HG03097 (cell line): ENCODE data around the gene ADRM1.

ENCODE experiments used
- ATAC-seq: cut with Tn5 transposase; IDR thresholded peaks from one replicate; pipeline ENCODE4 v1.9.1; 2021; ENCODE audit not compliant: unreplicated experiment, low FRiP score

ADRM1 gene

GRCh38 chr20:62336329-62336728, 33.5 kb downstream of the ADRM1 start:
- no peak for ATAC-seq

- ATAC-seq: no peak
These were observed 34.2 kb downstream of the ADRM1 start for GRCh38 chr20:62336775-62337557.

DNA sequence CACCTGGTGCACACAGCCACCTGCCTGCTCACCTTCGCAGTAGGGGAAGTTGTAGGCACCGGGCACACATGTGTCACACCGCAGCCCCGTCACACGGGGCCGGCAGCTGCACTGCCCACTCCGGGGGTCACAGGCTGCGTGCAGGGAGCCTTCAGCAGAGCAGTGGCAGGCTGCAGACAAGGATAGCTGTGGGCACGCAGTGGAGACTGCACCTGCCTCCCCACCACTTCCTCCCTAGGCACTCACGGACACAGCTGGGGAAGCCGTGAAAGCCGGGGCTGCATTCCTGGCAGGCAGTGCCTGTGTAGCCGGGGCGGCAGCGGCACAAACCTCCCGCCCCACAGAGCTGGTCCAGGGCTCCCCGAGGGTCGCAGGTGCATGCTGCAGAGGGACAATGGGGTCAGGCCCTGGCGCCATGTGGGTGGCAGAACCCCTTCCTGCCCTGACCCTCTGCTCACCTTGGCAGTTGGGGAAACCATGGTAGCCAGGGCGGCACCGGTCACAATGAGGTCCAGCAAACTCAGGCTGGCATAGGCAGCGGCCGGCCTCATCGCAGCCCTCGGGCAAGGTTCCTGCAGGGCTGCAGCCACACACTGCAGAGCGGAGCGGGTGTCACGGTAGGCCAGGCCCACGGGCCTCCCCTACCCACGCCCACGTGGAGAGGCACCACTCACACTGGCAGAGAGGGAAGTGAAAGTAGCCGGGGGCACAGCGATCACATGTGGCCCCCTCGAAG, 34.9 kb downstream of the ADRM1 start:
- peak; percentile 43 for ATAC-seq

DNA sequence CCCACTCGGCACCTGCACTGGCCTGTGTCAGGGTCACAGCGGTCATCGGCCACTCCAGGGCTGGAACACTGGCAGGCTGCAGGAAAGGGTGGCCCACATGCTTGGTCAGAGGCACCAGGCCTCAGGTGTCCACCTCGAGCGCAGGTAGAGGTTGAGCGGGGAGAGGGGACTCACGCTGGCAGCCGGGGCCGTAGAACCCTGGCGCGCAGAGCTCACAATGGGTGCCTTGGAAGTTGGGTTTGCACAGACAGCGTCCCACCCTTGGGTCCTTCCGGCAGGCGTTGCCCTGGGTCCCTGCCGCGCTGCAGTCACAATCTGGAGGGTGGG, 35.5 kb downstream of the ADRM1 start:
- no peak for ATAC-seq

- ATAC-seq: peak; percentile 66
These were observed 36.9 kb downstream of the ADRM1 start for GRCh38 chr20:62339647-62340062.

- no peak for ATAC-seq
These were observed 40.1 kb downstream of the ADRM1 start for GRCh38 chr20:62342910-62343309.

DNA sequence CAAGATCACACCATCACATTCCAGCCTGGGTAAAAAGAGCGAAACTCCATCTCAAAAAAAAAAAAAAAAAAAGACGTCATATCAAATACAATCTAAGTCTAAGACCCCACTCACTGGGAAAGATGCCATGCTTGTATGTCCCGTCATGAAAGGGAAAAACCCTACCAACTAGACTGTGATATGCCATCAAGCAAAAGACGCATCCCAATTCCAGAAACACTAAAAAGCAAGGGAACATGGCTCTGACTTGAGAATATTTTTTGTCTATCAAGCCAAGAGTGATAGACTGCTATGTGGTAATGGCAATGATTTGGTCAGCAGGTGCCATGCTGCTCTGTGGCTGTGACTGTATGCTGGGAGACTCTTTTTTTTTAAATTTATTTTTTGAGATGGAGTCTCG, 41.3 kb downstream of the ADRM1 start:
- no peak for ATAC-seq

- no peak for ATAC-seq
These were observed 42.0 kb downstream of the ADRM1 start for GRCh38 chr20:62344782-62345181.

DNA sequence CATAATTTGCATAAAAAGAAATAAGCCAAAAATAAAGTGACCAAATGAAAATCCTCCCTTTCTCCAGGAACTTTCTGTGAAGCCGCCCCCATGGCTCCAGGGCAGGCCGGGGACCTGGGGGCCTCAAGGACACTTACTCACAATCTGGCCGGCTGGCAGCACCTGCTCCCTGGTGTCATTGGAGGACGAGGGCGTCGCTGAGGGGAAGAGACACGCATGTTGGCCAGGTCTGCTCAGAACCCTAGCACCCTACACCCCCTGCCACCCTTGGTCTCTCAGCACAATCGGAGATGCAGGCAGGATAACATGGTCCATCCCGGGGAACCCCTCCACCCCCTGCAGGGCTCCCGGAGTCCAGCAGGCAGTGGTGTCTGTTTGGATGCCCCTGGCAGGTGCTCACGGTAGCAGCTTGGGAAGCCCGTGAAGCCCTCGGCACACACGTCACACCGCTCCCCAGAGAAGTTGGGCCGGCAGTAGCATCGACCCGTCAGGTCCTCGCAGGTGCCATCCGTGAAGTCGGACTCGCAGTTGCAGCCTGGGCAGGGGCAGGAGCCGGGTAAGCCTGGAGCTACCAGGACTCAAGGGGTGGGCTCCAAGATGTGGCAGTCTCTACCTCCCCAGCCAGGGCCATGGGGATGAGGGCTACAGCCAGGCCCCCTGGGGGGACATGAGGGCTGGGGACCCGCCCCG, 43.0 kb downstream of the ADRM1 start:
- ATAC-seq: no peak

GRCh38 chr20:62346398-62347150, 43.8 kb downstream of the ADRM1 start:
- no peak for ATAC-seq

DNA sequence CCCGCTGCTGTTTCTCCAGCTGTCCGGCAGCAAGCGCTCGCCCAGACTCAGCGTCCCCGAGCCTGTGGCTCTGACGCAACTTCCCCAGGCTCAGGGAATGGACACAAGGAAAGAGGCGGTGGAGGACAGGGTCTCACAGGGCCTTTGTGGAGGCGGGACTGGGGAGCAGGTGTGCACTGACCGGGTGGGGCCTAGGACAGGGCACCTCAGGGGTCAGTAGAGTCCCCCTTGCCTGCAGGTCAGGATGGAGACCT, 44.3 kb downstream of the ADRM1 start:
- no peak for ATAC-seq

DNA sequence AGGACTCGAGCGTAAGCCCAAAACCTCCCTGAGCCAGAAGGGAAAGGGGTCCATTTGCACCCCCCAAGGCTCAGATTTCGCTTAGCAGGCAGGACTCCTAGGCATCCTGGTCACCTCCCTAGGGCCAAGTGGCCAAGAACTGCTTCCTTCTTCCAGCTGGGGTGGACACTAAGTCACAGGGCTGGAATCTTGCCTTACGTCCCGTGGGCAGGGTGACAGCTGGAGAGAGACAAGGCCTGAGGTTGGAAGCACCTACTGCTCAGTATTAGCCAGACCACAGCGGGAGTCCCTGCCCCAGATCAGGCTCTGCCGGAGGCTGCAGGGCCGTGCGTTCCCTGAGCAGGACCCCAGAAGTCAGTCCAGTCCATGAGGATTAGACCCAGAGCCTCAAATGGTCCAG, 44.6 kb downstream of the ADRM1 start:
- ATAC-seq: no peak

GRCh38 chr20:62348604-62349003, 45.8 kb downstream of the ADRM1 start:
- no peak for ATAC-seq

DNA sequence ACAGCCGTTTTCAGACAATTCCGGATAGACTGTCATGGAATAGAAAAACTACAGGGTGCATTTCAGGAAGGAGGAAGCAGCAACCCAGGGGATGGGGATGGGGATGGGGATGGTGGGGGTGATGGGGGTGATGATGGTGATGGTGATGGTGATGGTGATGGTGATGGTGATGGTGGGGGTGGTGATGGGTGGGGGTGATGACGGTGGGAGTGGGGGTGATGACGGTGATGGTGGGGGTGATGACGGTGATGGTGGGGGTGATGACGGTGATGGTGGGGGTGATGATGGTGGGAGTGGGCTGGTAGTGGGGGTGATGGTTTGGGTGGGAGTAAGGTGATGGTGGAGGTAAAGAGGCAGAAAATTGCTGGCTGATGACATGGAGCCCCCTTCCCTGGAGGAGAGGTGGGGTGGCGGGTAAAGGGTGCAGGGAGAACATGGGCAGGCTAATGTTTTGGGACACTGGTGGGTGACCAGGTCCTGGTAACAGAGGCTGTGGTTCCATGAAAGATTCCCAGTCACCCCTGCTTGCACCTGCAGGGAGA, 46.8 kb downstream of the ADRM1 start:
- ATAC-seq: no peak

DNA sequence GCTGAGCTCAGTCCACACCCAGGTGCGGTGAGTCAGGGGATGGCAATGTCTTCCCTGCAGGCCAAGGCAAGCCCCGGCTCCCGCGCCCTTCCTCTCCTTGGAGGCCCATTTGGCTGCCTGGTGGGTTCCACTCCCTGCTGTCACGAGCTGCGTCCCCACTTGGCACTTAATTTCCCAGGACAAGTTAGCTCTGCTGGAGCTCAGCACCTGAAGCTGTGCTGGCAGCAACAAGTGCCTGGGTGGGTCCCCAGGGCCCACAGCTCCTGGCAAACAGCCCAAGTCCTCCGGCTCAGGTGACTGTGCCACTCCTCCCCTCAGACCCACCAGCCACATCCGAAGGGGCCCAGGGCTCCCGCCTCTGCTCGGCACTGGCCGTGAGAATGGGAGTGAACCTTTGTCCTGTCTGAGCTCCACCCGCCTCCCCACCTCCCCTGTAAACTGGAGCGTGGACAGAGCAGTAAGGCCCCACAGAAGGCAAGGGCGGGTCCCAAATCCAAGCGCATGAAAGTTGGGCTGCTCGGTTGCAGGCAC, 47.4 kb downstream of the ADRM1 start:
- ATAC-seq: no peak

- ATAC-seq: no peak
These were observed 48.0 kb downstream of the ADRM1 start for GRCh38 chr20:62350629-62351422.

DNA sequence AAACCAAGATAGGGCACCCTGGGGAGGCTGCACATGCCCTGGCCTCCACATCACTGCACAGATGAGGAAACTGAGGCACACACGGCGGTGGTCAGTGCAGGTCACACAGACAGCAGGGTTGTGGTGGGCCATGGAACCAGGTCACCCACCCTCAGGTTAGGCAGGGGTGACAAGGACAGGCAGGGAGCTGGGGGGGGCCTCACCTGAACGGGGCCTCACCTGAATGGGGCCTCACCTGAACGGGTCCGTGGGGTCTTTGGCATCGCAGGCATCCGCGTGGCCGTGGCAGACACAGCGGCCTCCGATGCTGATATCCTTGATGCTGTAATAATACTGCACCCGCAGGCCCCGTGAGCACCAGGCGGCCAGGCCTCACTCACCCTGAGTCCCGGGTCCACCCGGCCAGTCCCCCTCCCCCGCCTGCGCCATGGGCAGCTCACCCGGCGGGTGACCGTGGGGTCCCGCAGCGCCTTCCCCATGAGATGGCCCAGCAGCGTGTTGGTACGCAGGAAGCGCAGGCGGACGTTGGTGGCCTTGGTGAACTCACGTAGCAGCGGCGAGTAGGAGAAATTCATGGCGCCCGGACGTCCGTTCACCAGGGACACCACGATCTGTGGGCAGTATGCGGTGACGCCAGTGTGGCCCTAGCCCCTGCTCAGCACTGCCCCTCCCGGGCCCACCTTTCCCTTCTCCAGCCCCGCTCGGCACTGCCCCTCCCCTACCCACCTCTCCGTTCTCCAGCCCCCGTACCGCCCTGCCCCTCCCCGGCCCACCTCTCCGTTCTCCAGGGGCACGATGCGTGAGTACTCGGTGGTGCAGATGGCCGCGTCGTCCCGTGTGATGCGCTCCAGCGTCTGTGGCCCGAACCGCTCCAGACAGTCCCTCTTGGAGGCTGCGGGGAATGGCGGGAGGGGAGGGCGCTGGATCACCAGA, 48.9 kb downstream of the ADRM1 start:
- no peak for ATAC-seq

DNA sequence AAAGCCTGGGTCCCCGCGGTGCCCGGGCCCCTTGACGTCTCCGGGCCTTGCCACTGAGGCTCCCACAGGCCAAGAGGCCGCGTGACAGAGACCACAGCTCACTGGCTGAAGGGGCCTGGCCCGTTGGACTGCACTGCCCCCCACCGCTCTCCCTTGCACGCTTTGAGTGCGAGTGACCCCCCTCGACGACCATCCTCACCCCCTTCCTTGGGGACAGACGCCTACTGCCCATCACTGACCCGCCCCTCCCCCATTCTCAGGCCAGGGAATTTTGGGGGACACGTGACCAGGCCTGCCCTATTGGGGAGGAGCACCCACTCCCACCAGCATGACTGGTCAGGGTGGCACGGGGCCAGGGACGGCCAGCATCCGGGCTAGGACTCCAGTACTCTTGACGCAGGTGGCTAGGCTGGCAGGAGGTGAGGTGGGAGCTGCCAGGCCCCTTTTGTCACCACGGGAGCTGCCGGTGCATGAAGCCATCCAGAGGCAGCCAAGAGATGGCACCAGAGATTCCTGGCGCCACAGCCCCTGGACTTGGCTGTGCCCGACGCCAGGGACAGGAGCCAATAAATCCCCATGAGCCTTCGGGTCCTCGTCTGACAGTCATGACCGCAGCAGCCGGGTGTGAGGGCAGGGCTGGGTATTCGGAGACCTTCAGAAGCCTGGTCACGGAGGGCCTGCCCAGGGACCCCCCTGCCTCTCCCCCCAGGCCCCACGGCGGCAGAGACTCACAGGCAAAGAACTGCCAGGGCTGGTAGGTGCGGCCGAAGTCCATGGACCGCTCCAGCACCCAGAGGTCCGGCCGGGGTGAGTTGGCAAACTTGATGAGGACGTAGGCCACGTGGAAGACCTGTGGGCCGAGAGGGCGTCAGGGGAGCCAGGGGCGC, 49.8 kb downstream of the ADRM1 start:
- no peak for ATAC-seq
